Measurements from ENCODE around the gene JMJD1C. TPM values are rescaled to one million over a fixed set of nuclear protein-coding genes. Genes with fewer than 3 reads are reported as not detected.

Gene JMJD1C
- total RNA-seq, 1 donor from 2014 or later, result 68.7 TPM

GRCh38 chr10:63246356-63246755, 219.4 kb downstream of the JMJD1C start:
- H3K4me3 Mint-ChIP-seq, result no peak overlapping the region
- no peaks in the 10 kb centered on the region for H3K27me3 Mint-ChIP-seq (ENCODE audit: low read depth)
- TF ChIP-seq CTCF (conservative IDR thresholded peaks at IDR 0.05), result no peak
- no peak overlapping the region for H3K27ac Mint-ChIP-seq (ENCODE audit: unreplicated experiment)
- peaks cover 27% of the 10 kb centered on the region for H3K36me3 Mint-ChIP-seq (ENCODE audit: low read depth)
- peaks cover 9% of the 10 kb centered on the region for H3K9me3 Mint-ChIP-seq
- DNase-seq (ENCODE audit: low read depth, low spot score), result no peak
- H3K4me1 Mint-ChIP-seq, result peaks cover 16% of the 10 kb centered on the region

- Mint-ChIP-seq H3K36me3 (ENCODE audit: low read depth) (peaks cover 16% of the 10 kb centered on the region), H3K9me3 (peaks cover 9% of the 10 kb centered on the region), H3K4me1 (peaks cover 24% of the 10 kb centered on the region), H3K4me3 (no peak overlapping the region), H3K27ac (ENCODE audit: unreplicated experiment) (no peak overlapping the region), H3K27me3 (ENCODE audit: low read depth) (no peaks in the 10 kb centered on the region)
- TF ChIP-seq CTCF (conservative IDR thresholded peaks at IDR 0.05), result no peak
- DNase-seq (ENCODE audit: low read depth, low spot score), result no peak
Observed at GRCh38 chr10:63241841-63242281, 223.9 kb downstream of the JMJD1C start.

- H3K4me3 Mint-ChIP-seq, result no peak overlapping the region
- no peaks in the 10 kb centered on the region for H3K27me3 Mint-ChIP-seq (ENCODE audit: low read depth)
- peaks cover 4% of the 10 kb centered on the region for H3K9me3 Mint-ChIP-seq
- peaks cover 21% of the 10 kb centered on the region for H3K4me1 Mint-ChIP-seq
- peaks cover 11% of the 10 kb centered on the region for H3K36me3 Mint-ChIP-seq (ENCODE audit: low read depth)
- H3K27ac Mint-ChIP-seq (ENCODE audit: unreplicated experiment), result no peak overlapping the region
- TF ChIP-seq CTCF (conservative IDR thresholded peaks at IDR 0.05), result no peak
- DNase-seq (ENCODE audit: low read depth, low spot score), result no peak
Observed at GRCh38 chr10:63240807-63241206, 225.0 kb downstream of the JMJD1C start.

GRCh38 chr10:63238501-63238900, 227.3 kb downstream of the JMJD1C start:
- no peaks in the 10 kb centered on the region for H3K9me3 Mint-ChIP-seq
- H3K36me3 Mint-ChIP-seq (ENCODE audit: low read depth), result no peaks in the 10 kb centered on the region
- no peak overlapping the region for H3K4me3 Mint-ChIP-seq
- TF ChIP-seq CTCF (conservative IDR thresholded peaks at IDR 0.05), result no peak
- no peak overlapping the region for H3K27ac Mint-ChIP-seq (ENCODE audit: unreplicated experiment)
- H3K4me1 Mint-ChIP-seq, result peaks cover 13% of the 10 kb centered on the region
- DNase-seq (ENCODE audit: low read depth, low spot score), result no peak
- no peaks in the 10 kb centered on the region for H3K27me3 Mint-ChIP-seq (ENCODE audit: low read depth)

- no peaks in the 10 kb centered on the region for H3K27me3 Mint-ChIP-seq (ENCODE audit: low read depth)
- H3K27ac Mint-ChIP-seq (ENCODE audit: unreplicated experiment), result no peak overlapping the region
Observed at GRCh38 chr10:63237396-63237795, 228.4 kb downstream of the JMJD1C start.

More at GRCh38 chr10:63237396-63237795, 228.4 kb downstream of the JMJD1C start:
- Mint-ChIP-seq H3K4me1 (peaks cover 13% of the 10 kb centered on the region), H3K4me3 (no peak overlapping the region), H3K9me3 (no peaks in the 10 kb centered on the region), H3K36me3 (ENCODE audit: low read depth) (no peaks in the 10 kb centered on the region)
- no peak for TF ChIP-seq CTCF (conservative IDR thresholded peaks at IDR 0.05)
- DNase-seq (ENCODE audit: low read depth, low spot score), result no peak

Measured in neural crest cell (in vitro differentiated cells).